Vagina (tissue), 2 donors: Measurements from ENCODE around the gene WDR45B. TPM values are rescaled to one million over a fixed set of nuclear protein-coding genes. Genes with fewer than 3 reads are reported as not detected.

ENCODE experiments used
- DNase-seq, 2 donors: peaks; one replicate each; pipeline ENCODE4 v3.0.0-alpha.2; 2017; ENCODE audit errors: extremely low spot score in 2 of 2
- H3K27ac ChIP-seq: fragments of 200-600 bp; sonication (generic); one replicate; pipeline ENCODE4 v1.5.1; 2019
- H3K27me3 ChIP-seq: fragments of 200-600 bp; sonication (generic); one replicate; pipeline ENCODE4 v1.5.1; 2019
- H3K36me3 ChIP-seq, 2 donors: fragments of 200-600 bp; sonication (generic); one replicate each; pipeline ENCODE4 v1.5.1; 2017 to 2019
- H3K4me1 ChIP-seq: fragments of 200-600 bp; sonication (generic); one replicate; pipeline ENCODE4 v1.5.1; 2019
- H3K4me3 ChIP-seq, 2 donors: fragments of 200-600 bp; sonication (generic); 1 replicate in 1 of 2; 2 replicates in 1 of 2; pipeline ENCODE4 v1.5.1; 2016 to 2019
- H3K9me3 ChIP-seq: fragments of 200-600 bp; sonication (generic); one replicate; pipeline ENCODE4 v1.5.1; 2019
- POLR2A ChIP-seq, 2 donors: fragments of 450-650 bp; IDR thresholded peaks; one replicate each; pipeline ENCODE4 v1.6.1; 2017; ENCODE audit warnings: antibody characterized with exemption in 2 of 2, mild to moderate bottlenecking in 2 of 2, moderate library complexity in 2 of 2
- POLR2AphosphoS5 ChIP-seq, 2 donors: sonication (generic); formaldehyde crosslinking; IDR thresholded peaks; one replicate each; pipeline ENCODE4 v1.9.0; 2017; ENCODE audit warnings: antibody characterized with exemption in 2 of 2, mild to moderate bottlenecking in 2 of 2, low read depth in 1 of 2; ENCODE audit not compliant: insufficient read depth in 1 of 2
- intact Hi-C: fragments of 100-400 bp; cut with DNase I; formaldehyde crosslinking; loops from one replicate; pipeline ENCODE4 v1.15.1; 2023
- total RNA-seq: library from RNA; depleted of rRNA; stranded (reverse); fragments of >200 nt; gene quantifications from one replicate; pipeline ENCODE4 v1.2.3, GENCODE V29; 2016
- TF ChIP-seq, protein P1 (sequence below), 3 experiments: fragments of 450-650 bp in 2 of 3; fragments of 200-600 bp in 1 of 3; sonication (generic) in 1 of 3; IDR thresholded peaks; one replicate each; pipeline ENCODE4 v1.5.1; 2017 to 2019; ENCODE audit warnings: antibody characterized with exemption in 3 of 3, mild to moderate bottlenecking in 2 of 3, moderate library complexity in 2 of 3

The WDR45B gene
- total RNA-seq, 1 donor from 2014 or later, result 86.4 TPM

DNA sequence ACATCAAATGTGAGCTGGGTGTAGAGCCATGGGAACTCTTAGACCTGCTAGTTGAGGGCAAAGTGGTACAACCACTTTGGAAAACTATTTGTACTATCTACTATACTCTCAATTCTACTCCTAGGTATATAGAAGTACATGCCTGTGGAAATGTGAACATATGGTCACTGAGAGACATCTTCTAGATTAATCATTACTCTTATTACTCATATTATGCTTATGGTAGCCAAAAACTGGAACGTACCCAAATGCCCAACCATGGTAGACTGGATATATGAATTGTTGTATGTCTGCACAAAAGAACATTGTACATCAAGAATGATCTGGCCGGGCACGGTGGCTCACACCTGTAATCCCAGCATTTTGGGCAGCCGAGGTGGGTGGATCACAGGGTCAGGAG is 2.7 kb downstream of the WDR45B start:
- TF ChIP-seq POLR2A (IDR thresholded peaks at IDR 0.05), result no peak
- TF ChIP-seq, protein P1, sequence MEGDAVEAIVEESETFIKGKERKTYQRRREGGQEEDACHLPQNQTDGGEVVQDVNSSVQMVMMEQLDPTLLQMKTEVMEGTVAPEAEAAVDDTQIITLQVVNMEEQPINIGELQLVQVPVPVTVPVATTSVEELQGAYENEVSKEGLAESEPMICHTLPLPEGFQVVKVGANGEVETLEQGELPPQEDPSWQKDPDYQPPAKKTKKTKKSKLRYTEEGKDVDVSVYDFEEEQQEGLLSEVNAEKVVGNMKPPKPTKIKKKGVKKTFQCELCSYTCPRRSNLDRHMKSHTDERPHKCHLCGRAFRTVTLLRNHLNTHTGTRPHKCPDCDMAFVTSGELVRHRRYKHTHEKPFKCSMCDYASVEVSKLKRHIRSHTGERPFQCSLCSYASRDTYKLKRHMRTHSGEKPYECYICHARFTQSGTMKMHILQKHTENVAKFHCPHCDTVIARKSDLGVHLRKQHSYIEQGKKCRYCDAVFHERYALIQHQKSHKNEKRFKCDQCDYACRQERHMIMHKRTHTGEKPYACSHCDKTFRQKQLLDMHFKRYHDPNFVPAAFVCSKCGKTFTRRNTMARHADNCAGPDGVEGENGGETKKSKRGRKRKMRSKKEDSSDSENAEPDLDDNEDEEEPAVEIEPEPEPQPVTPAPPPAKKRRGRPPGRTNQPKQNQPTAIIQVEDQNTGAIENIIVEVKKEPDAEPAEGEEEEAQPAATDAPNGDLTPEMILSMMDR (IDR thresholded peaks at IDR 0.05), result no peak
- no peaks in the 10 kb centered on the region for H3K9me3 ChIP-seq
- H3K27ac ChIP-seq, result no peak overlapping the region
- H3K4me3 ChIP-seq, result no peak overlapping the region
- DNase-seq, result no peak
- peaks cover 41% of the 10 kb centered on the region for H3K4me1 ChIP-seq
- peaks cover 0 to 36% of the 10 kb centered on the region in 2 donors for H3K36me3 ChIP-seq
- no peaks in the 10 kb centered on the region for H3K27me3 ChIP-seq
- intact Hi-C loops, result loop anchor here (5.0 kb wide), 1 partner anchor 182 kb away; no protein-coding TSS in a partner anchor

DNA sequence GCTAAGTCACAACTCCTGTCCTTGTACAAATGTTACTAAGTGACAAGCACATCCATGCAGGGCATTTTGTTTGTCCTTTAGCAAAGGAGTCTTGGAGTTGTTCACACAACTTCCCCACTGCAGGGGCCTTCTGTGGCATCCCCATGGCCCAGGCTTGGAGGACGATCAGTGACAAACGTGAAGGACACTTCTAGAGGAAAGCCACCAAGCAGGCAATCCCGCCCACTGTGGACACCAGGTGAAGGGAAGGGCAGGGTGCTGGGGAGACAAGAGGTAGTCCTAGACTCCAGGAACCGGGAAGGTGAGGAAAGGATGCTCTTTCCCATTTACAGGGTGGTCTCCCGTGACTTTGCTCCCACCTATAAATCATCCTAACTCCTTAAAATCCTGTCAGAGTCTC is 4.1 kb downstream of the WDR45B start:
- TF ChIP-seq POLR2AphosphoS5 (IDR thresholded peaks at IDR 0.05; ENCODE audit: insufficient read depth in 1 of 2, low read depth in 1 of 2) (no peak), POLR2A (IDR thresholded peaks at IDR 0.05) (no peak)
- TF ChIP-seq, protein P1 (IDR thresholded peaks at IDR 0.05), result no peak
- peaks cover 0 to 43% of the 10 kb centered on the region in 2 donors for H3K36me3 ChIP-seq
- peaks cover 50% of the 10 kb centered on the region for H3K4me1 ChIP-seq
- no peak overlapping the region for H3K4me3 ChIP-seq
- intact Hi-C loops, result no loop called here
- no peak overlapping the region for H3K27ac ChIP-seq
- no peaks in the 10 kb centered on the region for H3K27me3 ChIP-seq
- no peaks in the 10 kb centered on the region for H3K9me3 ChIP-seq
- DNase-seq, result no peak

DNA sequence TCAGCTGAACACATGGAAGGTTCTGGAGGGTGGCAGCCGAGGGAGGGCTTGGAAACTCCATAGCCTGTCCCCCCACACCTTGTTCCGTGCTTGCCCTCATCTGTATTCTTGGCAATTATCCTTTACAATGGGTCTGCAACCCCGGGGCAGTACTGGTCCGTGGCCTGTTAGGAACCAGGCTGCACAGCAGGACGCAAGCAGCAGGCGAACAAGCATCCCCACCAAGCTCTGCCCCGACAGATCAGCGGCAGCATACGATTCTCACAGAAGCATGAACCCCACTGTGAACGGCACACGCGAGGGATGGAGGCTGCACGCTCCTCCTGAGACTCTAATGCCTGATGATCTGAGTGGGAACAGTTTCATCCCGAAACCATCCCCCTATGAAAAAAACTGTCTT is 6.2 kb downstream of the WDR45B start:
- H3K4me1 ChIP-seq, result peaks cover 53% of the 10 kb centered on the region

GRCh38 chr17:82640036-82640435 is 8.2 kb downstream of the WDR45B start:
- no peak for DNase-seq
- H3K27me3 ChIP-seq, result no peaks in the 10 kb centered on the region
- H3K4me3 ChIP-seq, result no peak overlapping the region
- intact Hi-C loops, result no loop called here
- peaks cover 0 to 43% of the 10 kb centered on the region in 2 donors for H3K36me3 ChIP-seq
- H3K4me1 ChIP-seq, result peaks cover 39% of the 10 kb centered on the region
- no peak overlapping the region for H3K27ac ChIP-seq
- H3K9me3 ChIP-seq, result no peaks in the 10 kb centered on the region
- TF ChIP-seq, protein P1 (IDR thresholded peaks at IDR 0.05), result no peak
- no peak for TF ChIP-seq POLR2A (IDR thresholded peaks at IDR 0.05)
- no peak for TF ChIP-seq POLR2AphosphoS5 (IDR thresholded peaks at IDR 0.05; ENCODE audit: insufficient read depth in 1 of 2, low read depth in 1 of 2)

More for the DNA sequence above, 6.2 kb downstream of the WDR45B start:
- H3K27me3 ChIP-seq, result no peaks in the 10 kb centered on the region
- TF ChIP-seq POLR2AphosphoS5 (IDR thresholded peaks at IDR 0.05; ENCODE audit: insufficient read depth in 1 of 2, low read depth in 1 of 2) (no peak), POLR2A (IDR thresholded peaks at IDR 0.05) (no peak)
- TF ChIP-seq, protein P1 (IDR thresholded peaks at IDR 0.05), result no peak
- no peaks in the 10 kb centered on the region for H3K9me3 ChIP-seq
- H3K27ac ChIP-seq, result no peak overlapping the region
- H3K36me3 ChIP-seq, result peaks cover 0 to 43% of the 10 kb centered on the region in 2 donors
- intact Hi-C loops, result no loop called here
- H3K4me3 ChIP-seq, result no peak overlapping the region
- DNase-seq, result no peak

DNA sequence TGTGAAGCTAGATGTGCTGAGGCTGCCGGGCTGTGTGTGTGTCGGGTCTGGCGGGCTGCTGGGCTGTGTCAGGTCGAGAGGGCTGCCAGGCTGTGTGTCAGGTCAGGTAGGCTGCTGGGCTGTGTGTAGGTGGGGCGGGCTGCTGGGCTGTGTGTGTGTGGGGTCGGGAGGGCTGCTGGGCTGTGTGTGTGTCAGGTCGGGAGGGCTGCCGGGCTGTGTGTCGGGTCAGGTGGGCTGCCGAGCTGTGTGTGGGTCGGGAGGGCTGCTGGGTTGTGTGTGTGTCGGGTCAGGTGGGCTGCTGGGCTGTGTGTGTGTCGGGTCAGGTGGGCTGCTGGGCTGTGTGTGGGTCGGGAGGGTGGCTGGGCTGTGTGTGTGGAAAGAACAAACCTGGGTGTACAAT is 8.6 kb downstream of the WDR45B start:
- no peak overlapping the region for H3K27ac ChIP-seq
- no peak overlapping the region for H3K4me3 ChIP-seq
- peaks cover 35% of the 10 kb centered on the region for H3K4me1 ChIP-seq
- H3K9me3 ChIP-seq, result no peaks in the 10 kb centered on the region
- no peak for DNase-seq
- intact Hi-C loops, result no loop called here
- H3K27me3 ChIP-seq, result no peaks in the 10 kb centered on the region
- peaks cover 0 to 43% of the 10 kb centered on the region in 2 donors for H3K36me3 ChIP-seq
- TF ChIP-seq POLR2A (IDR thresholded peaks at IDR 0.05) (no peak), POLR2AphosphoS5 (IDR thresholded peaks at IDR 0.05; ENCODE audit: insufficient read depth in 1 of 2, low read depth in 1 of 2) (no peak)
- TF ChIP-seq, protein P1 (IDR thresholded peaks at IDR 0.05), result no peak
